SKM-1 (cell line): ENCODE measurements around the gene NQO2.

ENCODE experiments used
- DNase-seq: peaks from one replicate; lab custom pipeline; 2025; ENCODE audit not compliant: unreplicated experiment; lab: John Stamatoyannopoulos, UW

The NQO2 gene

GRCh38 chr6:3068329-3069214 lies 68.9 kb downstream of the NQO2 start, which contains the start of gene RIPK1:
TSS of gene RIPK1 (plus strand) at chr6:3068494. CDS start at chr6:3076824, 8,330 bp downstream.
- peak; percentile 88 for DNase-seq
